ENCODE results near the gene PSKH1. TPM values are rescaled to one million over a fixed set of nuclear protein-coding genes. Genes with fewer than 3 reads are reported as not detected.
"Not testable (repeated sequence)": the region's sequence is repeated elsewhere in the genome, so short reads cannot be mapped to it uniquely, and the experiment has no call there.

Gene PSKH1
- total RNA-seq, 2 experiments from 2014 or later = 20.0 to 22.8 TPM

DNA sequence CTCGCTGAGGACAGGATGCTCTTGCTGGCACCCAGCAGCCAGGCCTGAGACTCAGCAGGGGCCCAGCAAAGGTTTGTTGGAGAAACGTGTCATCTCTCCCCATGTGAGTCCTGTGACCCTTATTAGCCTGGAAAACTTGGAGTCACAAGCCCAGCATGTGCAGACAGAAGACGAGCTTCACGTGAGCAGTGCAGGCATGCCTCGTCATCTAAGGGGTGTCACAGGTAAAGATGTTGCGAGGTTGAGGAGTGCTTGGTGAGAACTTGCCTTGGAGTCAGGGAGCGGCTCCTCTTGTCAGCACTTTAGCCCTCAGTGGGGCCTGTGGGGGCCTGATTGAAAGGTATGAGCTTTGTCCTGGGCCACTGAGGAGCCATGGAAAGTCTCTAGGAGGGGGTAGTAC is 40.8 kb downstream of the PSKH1 start:
- H3K9me3 Mint-ChIP-seq (ENCODE audit: insufficient read depth) = no peaks in the 10 kb centered on the region
- H3K4me1 Mint-ChIP-seq (ENCODE audit: low read depth) = peaks cover 27% of the 10 kb centered on the region
- no peak overlapping the region for H3K4me3 Mint-ChIP-seq
- no peaks in the 10 kb centered on the region for H3K27me3 Mint-ChIP-seq (ENCODE audit: low read depth)
- DNase-seq = no peak
- CTCF ChIA-PET = interaction anchor here (1.0 to 4.0 kb wide), 3 partner anchors 107 to 129 kb away, joined by 3 to 25 read pairs (median 24); no protein-coding TSS in a partner anchor
- no peak for ATAC-seq
- H3K27ac Mint-ChIP-seq = no peak overlapping the region
- POLR2A ChIA-PET = interaction anchor here (0.7 to 3.8 kb wide), 6 partner anchors 18 to 88 kb away, joined by 3 to 25 read pairs (median 4); partner anchors contain the start of gene PSKH1
- H3K36me3 Mint-ChIP-seq (ENCODE audit: low read depth) = peaks cover 52% of the 10 kb centered on the region

DNA sequence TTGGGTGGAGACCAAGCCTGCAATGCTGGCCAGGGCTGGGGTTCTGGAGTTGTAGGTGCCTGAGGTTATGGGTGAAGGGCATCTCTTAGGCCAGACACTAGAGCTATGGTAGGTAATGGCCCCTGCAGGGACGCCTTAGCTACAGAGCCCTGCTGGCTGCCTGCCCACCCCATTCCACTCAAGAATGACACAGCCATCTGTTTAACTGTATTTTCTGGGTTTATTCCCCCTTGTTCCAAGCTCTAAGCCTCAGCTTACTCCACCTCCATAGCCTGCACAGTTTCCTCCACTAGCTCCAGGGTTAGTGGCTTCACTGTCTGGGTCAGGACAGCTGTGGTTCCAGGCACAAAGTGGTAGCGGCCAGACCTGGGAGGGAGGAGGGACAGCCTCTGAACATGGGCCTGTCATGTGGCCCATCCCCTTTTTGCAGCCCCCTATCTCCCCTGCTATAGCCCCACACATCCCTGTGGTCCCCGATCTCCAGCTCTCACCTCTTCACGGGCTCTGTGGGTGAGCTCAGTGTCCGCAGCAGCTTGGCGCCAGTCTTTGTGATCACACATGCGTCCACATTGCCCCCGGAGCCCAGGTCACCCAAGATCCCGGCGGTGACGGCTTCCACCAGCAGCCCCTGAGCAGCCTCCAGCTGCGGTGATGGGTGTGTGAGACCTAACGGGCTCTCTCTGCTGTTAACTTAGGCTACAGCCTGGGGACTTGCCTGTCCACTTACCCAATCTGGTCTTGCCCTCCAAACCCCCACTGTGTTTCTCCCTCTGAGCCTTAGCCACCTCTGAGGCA is 41.4 kb downstream of the PSKH1 start:
- peaks cover 33% of the 10 kb centered on the region for H3K4me1 Mint-ChIP-seq (ENCODE audit: low read depth)
- H3K36me3 Mint-ChIP-seq (ENCODE audit: low read depth) = peaks cover 55% of the 10 kb centered on the region
- ChIA-PET CTCF (interaction anchor here (1.0 to 4.0 kb wide), 7 partner anchors 51 to 261 kb away, joined by 3 to 25 read pairs (median 4); no protein-coding TSS in a partner anchor), POLR2A (interaction anchor here (0.7 to 3.8 kb wide), 15 partner anchors 10 to 373 kb away, joined by 3 to 25 read pairs (median 6); partner anchors contain the start of genes CTCF, LCAT, NFATC3 and PSKH1)
- ATAC-seq (no peak), DNase-seq (no peak)
- H3K4me3 Mint-ChIP-seq = peak overlapping the region; percentile 100
- H3K27me3 Mint-ChIP-seq (ENCODE audit: low read depth) = no peaks in the 10 kb centered on the region
- H3K27ac Mint-ChIP-seq = peak overlapping the region; percentile 99
- H3K9me3 Mint-ChIP-seq (ENCODE audit: insufficient read depth) = no peaks in the 10 kb centered on the region

DNA sequence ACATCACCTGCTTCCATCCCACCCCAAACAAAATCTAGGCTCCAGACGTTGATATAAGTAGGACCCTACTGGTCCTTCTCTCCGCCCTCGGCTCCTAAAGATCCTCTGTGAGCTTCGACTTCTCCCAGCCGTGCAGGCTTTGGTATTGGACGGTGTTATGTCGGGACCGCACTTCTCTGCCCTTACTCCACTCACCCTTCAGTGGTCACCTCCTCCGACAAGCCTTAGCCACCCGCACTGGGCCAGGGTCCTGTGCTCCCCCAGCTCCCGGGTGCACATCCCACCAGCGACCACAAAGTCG is 42.0 kb downstream of the PSKH1 start:
- CTCF ChIA-PET = interaction anchor here (0.6 to 4.0 kb wide), 15 partner anchors 16 to 329 kb away, joined by 3 to 25 read pairs (median 4); partner anchors contain the start of genes NFATC3 and SLC7A6
- peaks cover 39% of the 10 kb centered on the region for H3K4me1 Mint-ChIP-seq (ENCODE audit: low read depth)
- POLR2A ChIA-PET = interaction anchor here (0.7 to 3.8 kb wide), 25 partner anchors 10 to 373 kb away, joined by 3 to 25 read pairs (median 8); partner anchors contain the start of genes CTCF, DDX28, DPEP2 and DUS2
- H3K36me3 Mint-ChIP-seq (ENCODE audit: low read depth) = peaks cover 56% of the 10 kb centered on the region
- no peak for ATAC-seq
- H3K4me3 Mint-ChIP-seq = peak overlapping the region; percentile 100
- no peaks in the 10 kb centered on the region for H3K9me3 Mint-ChIP-seq (ENCODE audit: insufficient read depth)
- no peak for DNase-seq
- H3K27me3 Mint-ChIP-seq (ENCODE audit: low read depth) = no peaks in the 10 kb centered on the region
- H3K27ac Mint-ChIP-seq = peak overlapping the region; percentile 99

DNA sequence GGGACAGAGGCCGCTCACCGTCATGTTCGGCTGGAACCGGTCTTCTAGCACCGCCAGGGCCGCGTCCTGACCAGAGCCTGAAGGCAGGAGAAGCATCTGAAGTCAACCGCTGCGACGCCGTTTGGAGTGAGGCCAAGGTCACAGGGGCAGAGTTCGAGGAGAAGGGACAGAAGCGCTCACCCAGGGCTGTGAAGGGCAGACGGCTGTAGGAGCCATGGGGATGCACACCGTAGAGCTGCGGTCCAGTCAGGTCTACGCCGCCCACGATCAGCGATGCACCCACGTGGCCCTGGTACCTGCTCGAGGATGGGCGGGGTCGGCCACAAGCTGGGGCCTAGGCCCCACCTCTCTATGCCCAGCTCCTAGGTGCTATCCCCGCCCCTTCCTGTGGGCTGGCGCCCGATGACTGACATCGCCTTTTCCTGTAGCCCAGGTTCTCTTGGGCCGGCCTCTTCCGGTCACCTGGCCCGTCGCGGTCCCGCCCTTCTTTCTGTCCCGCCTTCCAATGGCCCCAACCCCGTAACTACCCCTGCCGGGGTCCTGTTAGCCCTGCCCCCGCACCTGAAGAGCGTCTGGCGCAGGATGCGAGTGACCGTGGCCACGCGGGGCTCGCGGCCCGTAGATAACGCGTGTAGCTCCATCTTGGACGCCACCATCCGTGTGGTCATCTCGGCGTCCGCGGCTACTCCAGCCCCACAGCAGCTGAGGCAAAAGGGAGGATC is 42.5 kb downstream of the PSKH1 start:
- H3K4me3 Mint-ChIP-seq = peak overlapping the region; percentile 100
- POLR2A ChIA-PET = interaction anchor here (0.6 to 3.8 kb wide), 33 partner anchors 10 to 388 kb away, joined by 3 to 25 read pairs (median 6); partner anchors contain the start of genes CTCF, DDX28, DPEP2 and DUS2
- H3K9me3 Mint-ChIP-seq (ENCODE audit: insufficient read depth) = no peaks in the 10 kb centered on the region
- DNase-seq (peak; percentile 98), ATAC-seq (peak; percentile 85)
- H3K4me1 Mint-ChIP-seq (ENCODE audit: low read depth) = peaks cover 44% of the 10 kb centered on the region
- H3K36me3 Mint-ChIP-seq (ENCODE audit: low read depth) = peaks cover 58% of the 10 kb centered on the region
- CTCF ChIA-PET = interaction anchor here (0.6 to 4.0 kb wide), 20 partner anchors 16 to 328 kb away, joined by 3 to 25 read pairs (median 4); partner anchors contain the start of genes CARMIL2, NFATC3, NRN1L and SLC7A6
- H3K27me3 Mint-ChIP-seq (ENCODE audit: low read depth) = no peaks in the 10 kb centered on the region
- peak overlapping the region; percentile 99 for H3K27ac Mint-ChIP-seq

DNA sequence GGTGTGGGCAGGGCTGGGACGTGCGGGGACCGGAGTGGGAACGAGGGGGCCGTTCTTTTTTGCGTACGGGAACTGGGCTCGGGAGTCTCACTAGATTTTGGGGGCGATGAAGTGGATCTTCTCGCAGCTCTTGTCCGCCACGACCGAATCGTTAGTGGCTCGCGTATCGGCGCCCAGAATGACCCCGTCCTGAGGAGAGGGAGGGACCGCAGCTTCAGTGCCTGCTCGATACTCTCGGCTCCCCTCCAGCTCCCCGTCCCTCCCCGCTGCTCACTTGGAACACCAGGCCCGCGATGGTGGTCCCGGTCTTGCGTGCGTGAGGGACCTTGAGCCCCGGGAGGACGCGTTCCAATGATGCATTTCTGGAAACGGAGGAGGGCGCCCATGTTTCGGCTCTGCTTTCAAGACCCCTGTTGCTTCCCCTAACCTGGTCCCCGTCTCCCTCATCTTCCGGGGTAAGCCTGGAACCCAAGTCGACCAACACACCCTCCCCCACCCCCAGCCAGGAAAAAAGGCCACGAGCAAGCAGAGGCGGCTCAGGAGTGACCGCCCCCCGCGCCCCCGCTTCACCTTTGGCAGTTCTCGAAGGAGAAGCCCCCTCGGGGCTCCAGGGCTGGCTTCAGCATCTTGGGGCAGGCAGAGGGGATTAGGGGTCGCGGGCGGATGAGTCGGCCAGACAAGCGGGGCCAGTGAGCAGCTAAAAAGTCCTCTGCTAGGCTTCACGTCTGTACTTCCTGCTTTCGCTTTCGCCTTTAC is 43.2 kb downstream of the PSKH1 start, which contains the start of gene PSMB10:
PSMB10 (minus strand) TSS at position 727 of the 756 bp plus-strand sequence; CDS start at position 626, 101 bp downstream.
- Mint-ChIP-seq H3K9me3 (ENCODE audit: insufficient read depth) (no peaks in the 10 kb centered on the region), H3K27me3 (ENCODE audit: low read depth) (no peaks in the 10 kb centered on the region), H3K36me3 (ENCODE audit: low read depth) (peaks cover 60% of the 10 kb centered on the region), H3K27ac (peak within 1 kb of the TSS; percentile 99), H3K4me3 (peak within 1 kb of the TSS; percentile 100), H3K4me1 (ENCODE audit: low read depth) (peaks cover 50% of the 10 kb centered on the region)
- DNase-seq (peak; percentile 66), ATAC-seq (peak; percentile 11)
- POLR2A ChIA-PET = interaction anchor here (0.6 to 3.8 kb wide), 38 partner anchors 9 to 389 kb away, joined by 3 to 25 read pairs (median 5); partner anchors contain the start of genes CTCF, DDX28, DPEP2 and DUS2
- CTCF ChIA-PET = interaction anchor here (0.8 to 4.0 kb wide), 18 partner anchors 9 to 455 kb away, joined by 3 to 25 read pairs (median 4); partner anchors contain the start of genes ATP6V0D1, CARMIL2, NFATC3 and NRN1L

DNA sequence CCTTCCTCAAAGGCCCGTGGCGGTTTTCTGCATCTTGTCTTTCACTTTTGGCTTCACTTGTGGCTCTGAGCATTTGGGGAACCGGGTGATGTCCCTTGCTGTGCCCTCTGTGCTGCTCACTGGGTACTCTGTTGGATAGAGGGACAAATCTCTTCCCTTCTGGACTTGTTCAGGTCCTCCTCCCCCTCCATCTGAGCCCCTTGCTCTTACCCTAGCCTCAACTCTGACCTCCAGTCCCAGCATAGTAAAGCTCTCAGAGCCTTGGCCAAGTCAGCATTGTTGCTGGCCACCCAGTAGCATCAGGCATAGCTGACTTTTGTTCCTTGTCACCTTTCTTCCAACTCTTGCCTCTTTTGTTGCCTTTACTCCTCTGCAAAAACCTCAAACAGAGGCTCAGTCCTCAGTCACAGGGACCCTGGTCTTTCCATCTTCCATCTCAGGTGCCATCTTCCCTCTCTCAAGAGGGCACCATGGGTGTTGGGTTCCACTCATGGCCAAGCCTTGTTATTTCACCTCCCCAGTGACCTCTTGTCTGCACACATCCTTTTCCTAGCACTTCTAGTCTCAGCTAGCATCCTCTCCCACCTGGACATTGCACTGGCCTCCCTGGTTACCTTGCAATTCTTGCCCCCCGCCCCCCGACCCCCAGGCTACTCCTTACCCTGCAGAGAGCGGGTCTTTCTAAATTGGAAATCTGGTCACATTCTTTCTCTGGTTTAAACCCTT is 44.0 kb downstream of the PSKH1 start:
- Mint-ChIP-seq H3K9me3 (ENCODE audit: insufficient read depth) (no peaks in the 10 kb centered on the region), H3K36me3 (ENCODE audit: low read depth) (peaks cover 62% of the 10 kb centered on the region), H3K27me3 (ENCODE audit: low read depth) (no peaks in the 10 kb centered on the region), H3K27ac (peak overlapping the region; percentile 99), H3K4me1 (ENCODE audit: low read depth) (peaks cover 58% of the 10 kb centered on the region), H3K4me3 (peak overlapping the region; percentile 100)
- ChIA-PET POLR2A (interaction anchor here (0.6 to 3.8 kb wide), 26 partner anchors 8 to 156 kb away, joined by 3 to 25 read pairs (median 6); partner anchors contain the start of genes DDX28, DPEP2, DUS2 and EDC4), CTCF (interaction anchor here (0.8 to 4.0 kb wide), 10 partner anchors 8 to 456 kb away, joined by 3 to 25 read pairs (median 4); partner anchors contain the start of genes ATP6V0D1, CARMIL2, NFATC3 and NRN1L)
- ATAC-seq = peak; percentile 66
- peak; percentile 93 for DNase-seq

DNA sequence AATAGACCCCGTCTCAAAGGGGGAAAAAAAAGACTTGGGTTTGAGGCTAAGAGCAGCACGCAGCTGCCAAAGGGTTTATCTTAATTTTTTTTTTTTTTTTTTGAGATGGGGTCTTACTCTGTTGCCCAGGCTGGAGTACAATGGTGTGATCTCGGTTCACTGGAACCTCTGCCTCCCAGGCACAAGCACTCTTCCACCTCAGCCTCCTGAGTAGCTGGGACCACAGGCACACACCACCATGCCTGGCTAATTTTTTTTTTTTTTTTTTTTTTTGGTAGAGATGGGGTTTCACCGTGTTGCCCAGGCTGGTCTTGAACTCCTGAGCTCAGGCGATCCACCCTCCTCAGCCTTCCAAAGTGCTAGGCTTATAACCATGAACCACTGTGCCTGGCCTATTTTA is 44.7 kb downstream of the PSKH1 start:
- H3K4me1 Mint-ChIP-seq (ENCODE audit: low read depth) = peaks cover 60% of the 10 kb centered on the region
- H3K36me3 Mint-ChIP-seq (ENCODE audit: low read depth) = peaks cover 59% of the 10 kb centered on the region
- not testable (repeated sequence) for DNase-seq

DNA sequence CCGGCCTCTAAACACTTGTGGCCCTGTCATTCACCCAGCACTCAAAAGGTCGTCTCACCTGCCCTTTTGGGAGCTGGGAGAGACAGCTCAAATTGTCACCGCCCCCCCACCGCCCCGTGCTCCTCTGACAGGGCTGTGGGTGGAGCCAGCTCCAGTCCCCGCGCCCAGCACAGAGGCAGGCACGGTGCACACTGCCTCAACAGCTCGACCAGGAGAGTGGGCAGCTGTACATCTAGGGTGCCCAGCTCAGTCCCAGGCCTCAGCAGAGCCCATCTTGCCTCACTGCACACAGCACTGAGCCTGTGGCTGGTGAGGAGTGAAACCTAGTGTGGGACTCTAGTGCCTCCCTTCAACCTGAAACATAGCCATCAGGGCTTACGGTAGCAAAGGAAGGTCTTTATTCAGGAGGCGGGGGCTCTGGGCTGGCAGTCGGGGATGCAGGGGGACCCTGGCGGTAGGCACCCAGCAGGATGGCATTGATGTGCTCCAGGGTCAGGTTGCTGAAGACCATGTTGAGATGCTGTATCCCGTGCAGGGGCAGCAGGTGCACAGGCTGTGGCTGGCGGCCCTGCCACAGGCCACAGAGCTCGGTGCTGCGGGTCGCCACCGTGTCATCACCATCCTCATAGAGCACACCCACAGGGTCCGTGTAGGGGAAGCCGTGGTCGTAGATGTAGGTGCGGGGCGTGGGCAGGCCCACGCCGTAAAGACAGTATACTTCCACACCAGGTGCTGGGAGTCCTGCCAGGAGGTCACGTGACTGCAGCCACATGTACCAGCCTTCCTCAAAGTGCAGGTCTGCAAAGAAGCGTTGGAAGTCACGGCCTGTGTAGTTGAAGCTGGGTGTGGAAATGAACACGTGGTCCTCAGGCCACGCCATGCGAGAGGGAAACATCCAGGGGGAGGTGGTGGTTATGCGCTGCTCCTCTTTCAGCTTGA is 46.7 kb downstream of the PSKH1 start:
- H3K4me3 Mint-ChIP-seq = peak overlapping the region; percentile 25
- ATAC-seq (no peak), DNase-seq (peak; percentile 48)
- H3K27me3 Mint-ChIP-seq (ENCODE audit: low read depth) = no peaks in the 10 kb centered on the region
- POLR2A ChIA-PET = interaction anchor here (0.7 to 1.4 kb wide), 5 partner anchors 9 to 288 kb away, joined by 3 to 5 read pairs (median 4); partner anchors contain the start of genes DDX28, DPEP2 and DUS2
- H3K4me1 Mint-ChIP-seq (ENCODE audit: low read depth) = peaks cover 47% of the 10 kb centered on the region
- H3K9me3 Mint-ChIP-seq (ENCODE audit: insufficient read depth) = no peaks in the 10 kb centered on the region
- CTCF ChIA-PET = interaction anchor here (0.8 to 5.5 kb wide), 7 partner anchors 8 to 123 kb away, joined by 3 to 27 read pairs (median 5); partner anchors contain the start of gene CTRL
- H3K27ac Mint-ChIP-seq = peak overlapping the region; percentile 83
- peaks cover 49% of the 10 kb centered on the region for H3K36me3 Mint-ChIP-seq (ENCODE audit: low read depth)

More for the DNA sequence above, 44.7 kb downstream of the PSKH1 start:
- not testable (repeated sequence) for H3K27me3 Mint-ChIP-seq (ENCODE audit: low read depth); H3K9me3 Mint-ChIP-seq (ENCODE audit: insufficient read depth); ATAC-seq
- CTCF ChIA-PET = interaction anchor here (0.8 to 3.8 kb wide), 2 partner anchors 103 to 121 kb away, joined by 3 to 24 read pairs; no protein-coding TSS in a partner anchor
- H3K27ac Mint-ChIP-seq = peak overlapping the region; percentile 99
- POLR2A ChIA-PET = interaction anchor here (0.7 to 3.8 kb wide), 6 partner anchors 13 to 136 kb away, joined by 3 to 25 read pairs (median 13); partner anchors contain the start of genes DDX28 and DUS2
- H3K4me3 Mint-ChIP-seq = peak overlapping the region; percentile 100

DNA sequence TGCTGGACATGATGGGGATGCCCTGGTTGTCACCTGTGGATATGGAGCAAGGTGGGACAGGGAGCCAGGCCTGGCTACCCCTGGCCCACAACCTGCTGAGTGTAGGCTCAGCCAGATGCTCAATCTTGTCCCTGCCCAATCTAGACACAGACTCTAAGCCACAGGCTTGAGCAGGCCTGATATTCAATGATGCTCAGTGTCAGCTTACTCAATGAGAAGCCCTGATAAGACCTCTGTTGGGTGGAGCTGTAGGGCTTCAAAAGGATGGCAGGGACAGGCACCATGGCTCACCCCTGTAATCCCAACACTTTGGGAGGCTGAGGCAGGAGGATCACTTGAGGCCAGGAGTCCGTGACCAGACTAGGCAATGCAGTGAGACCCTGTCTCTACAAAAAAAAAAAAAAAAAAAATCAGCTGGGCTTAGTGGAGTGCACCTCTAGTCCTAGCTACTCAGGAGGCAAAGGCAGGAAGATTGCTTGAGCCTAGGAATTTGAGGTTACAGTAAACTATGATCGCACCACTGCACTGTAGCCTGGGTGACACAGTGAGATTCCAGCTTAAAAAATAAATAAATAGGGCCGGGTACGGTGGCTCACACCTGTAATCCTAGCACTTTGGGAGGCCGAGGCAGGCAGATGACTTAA is 47.5 kb downstream of the PSKH1 start:
- ATAC-seq (no peak), DNase-seq (no peak)
- Mint-ChIP-seq H3K4me3 (no peak overlapping the region), H3K36me3 (ENCODE audit: low read depth) (peaks cover 45% of the 10 kb centered on the region), H3K9me3 (ENCODE audit: insufficient read depth) (no peaks in the 10 kb centered on the region), H3K4me1 (ENCODE audit: low read depth) (peaks cover 40% of the 10 kb centered on the region), H3K27ac (peak overlapping the region; percentile 83), H3K27me3 (ENCODE audit: low read depth) (no peaks in the 10 kb centered on the region)
- POLR2A ChIA-PET = interaction anchor here (0.6 to 1.4 kb wide), 4 partner anchors 59 to 1332 kb away, joined by 3 to 4 read pairs (median 4); partner anchors contain the start of genes DDX28, DPEP2 and DUS2
- CTCF ChIA-PET = interaction anchor here (0.6 to 5.5 kb wide), 13 partner anchors 9 to 378 kb away, joined by 3 to 27 read pairs (median 4); partner anchors contain the start of gene CTRL

All from activated CD8-positive, alpha-beta T cell treated with anti-CD3 and anti-CD28 coated beads, Interleukin-2, amount 10 ng/mL, durations not matched to agents 7 days and 5 days (primary cell).